Amniotic epithelial cell (primary cell): ENCODE data around the gene ADCY10.
"Not testable (repeated sequence)": the region's sequence is repeated elsewhere in the genome, so short reads cannot be mapped to it uniquely, and the experiment has no call there.

Experiments used
- DNase-seq: peaks from one replicate; pipeline ENCODE4 v3.0.0-alpha.2; 2010; ENCODE audit warnings: low read depth

The ADCY10 gene

GRCh38 chr1:167924543-167925231, 10.8 kb upstream of the ADCY10 start:
- no peak for DNase-seq

GRCh38 chr1:167924102-167924501, 10.2 kb upstream of the ADCY10 start:
- no peak for DNase-seq

- DNase-seq = no peak
Observed at GRCh38 chr1:167923324-167924056, 9.6 kb upstream of the ADCY10 start.

- no peak for DNase-seq
Observed at GRCh38 chr1:167922611-167923074, 8.7 kb upstream of the ADCY10 start.

GRCh38 chr1:167922023-167922422, 8.1 kb upstream of the ADCY10 start:
- DNase-seq = peak; percentile 66

- DNase-seq = no peak
Observed at GRCh38 chr1:167916766-167917511, 3.0 kb upstream of the ADCY10 start.

- no peak for DNase-seq
Observed at GRCh38 chr1:167915569-167915968, 1.6 kb upstream of the ADCY10 start.

- no peak for DNase-seq
Observed at GRCh38 chr1:167912294-167912693, 1.6 kb downstream of the ADCY10 start.

GRCh38 chr1:167911413-167911812, 2.5 kb downstream of the ADCY10 start:
- no peak for DNase-seq

GRCh38 chr1:167910530-167910929, 3.4 kb downstream of the ADCY10 start:
- no peak for DNase-seq

GRCh38 chr1:167909691-167910180, 4.2 kb downstream of the ADCY10 start:
- DNase-seq = no peak

GRCh38 chr1:167905671-167906070, 8.3 kb downstream of the ADCY10 start:
- DNase-seq = no peak

- DNase-seq = no peak
Observed at GRCh38 chr1:167905182-167905581, 8.8 kb downstream of the ADCY10 start.

GRCh38 chr1:167904652-167905130, 9.2 kb downstream of the ADCY10 start:
- peak; percentile 64 for DNase-seq

GRCh38 chr1:167900907-167901306, 13.0 kb downstream of the ADCY10 start:
- no peak for DNase-seq

GRCh38 chr1:167899253-167899681, 14.7 kb downstream of the ADCY10 start:
- DNase-seq = peak; percentile 16

- DNase-seq = no peak
Observed at GRCh38 chr1:167898578-167899222, 15.2 kb downstream of the ADCY10 start.

GRCh38 chr1:167893798-167894197, 20.1 kb downstream of the ADCY10 start:
- no peak for DNase-seq

- no peak for DNase-seq
Observed at GRCh38 chr1:167890400-167890799, 23.5 kb downstream of the ADCY10 start.

GRCh38 chr1:167887187-167887586, 26.7 kb downstream of the ADCY10 start:
- not testable (repeated sequence) for DNase-seq

GRCh38 chr1:167882376-167882775, 31.6 kb downstream of the ADCY10 start:
- no peak for DNase-seq

GRCh38 chr1:167881786-167882185, 32.1 kb downstream of the ADCY10 start:
- DNase-seq = no peak
